Endothelial cell of umbilical vein (primary cell): Measurements from ENCODE around the gene ZFPM1.

Experiments used
- POLR2A ChIP-seq: IDR thresholded peaks from 2 replicates; pipeline ENCODE4 v1.6.1; 2012; ENCODE audit warnings: low read depth, mild to moderate bottlenecking, control low read depth, low read length
- TF ChIP-seq, protein P1 (sequence below): IDR thresholded peaks from 2 replicates; pipeline ENCODE4 v1.6.1; 2011; ENCODE audit not compliant: insufficient read depth, insufficient read length
- TF ChIP-seq, protein P2 (sequence below), 2 donors: IDR thresholded peaks; 1 replicate in 1 of 2; 2 replicates in 1 of 2; pipeline ENCODE4 v1.5.1; 2011; ENCODE audit warnings: low read length in 2 of 2, mild to moderate bottlenecking in 2 of 2, moderate library complexity in 2 of 2, control low read depth in 1 of 2, inconsistent platforms in 1 of 2, low read depth in 1 of 2; ENCODE audit not compliant: insufficient read depth in 1 of 2; ENCODE audit errors: extremely low read depth in 1 of 2

- TF ChIP-seq, protein P1, sequence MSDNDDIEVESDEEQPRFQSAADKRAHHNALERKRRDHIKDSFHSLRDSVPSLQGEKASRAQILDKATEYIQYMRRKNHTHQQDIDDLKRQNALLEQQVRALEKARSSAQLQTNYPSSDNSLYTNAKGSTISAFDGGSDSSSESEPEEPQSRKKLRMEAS, result peak; percentile 69
- TF ChIP-seq, protein P2, sequence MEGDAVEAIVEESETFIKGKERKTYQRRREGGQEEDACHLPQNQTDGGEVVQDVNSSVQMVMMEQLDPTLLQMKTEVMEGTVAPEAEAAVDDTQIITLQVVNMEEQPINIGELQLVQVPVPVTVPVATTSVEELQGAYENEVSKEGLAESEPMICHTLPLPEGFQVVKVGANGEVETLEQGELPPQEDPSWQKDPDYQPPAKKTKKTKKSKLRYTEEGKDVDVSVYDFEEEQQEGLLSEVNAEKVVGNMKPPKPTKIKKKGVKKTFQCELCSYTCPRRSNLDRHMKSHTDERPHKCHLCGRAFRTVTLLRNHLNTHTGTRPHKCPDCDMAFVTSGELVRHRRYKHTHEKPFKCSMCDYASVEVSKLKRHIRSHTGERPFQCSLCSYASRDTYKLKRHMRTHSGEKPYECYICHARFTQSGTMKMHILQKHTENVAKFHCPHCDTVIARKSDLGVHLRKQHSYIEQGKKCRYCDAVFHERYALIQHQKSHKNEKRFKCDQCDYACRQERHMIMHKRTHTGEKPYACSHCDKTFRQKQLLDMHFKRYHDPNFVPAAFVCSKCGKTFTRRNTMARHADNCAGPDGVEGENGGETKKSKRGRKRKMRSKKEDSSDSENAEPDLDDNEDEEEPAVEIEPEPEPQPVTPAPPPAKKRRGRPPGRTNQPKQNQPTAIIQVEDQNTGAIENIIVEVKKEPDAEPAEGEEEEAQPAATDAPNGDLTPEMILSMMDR (IDR thresholded peaks at IDR 0.05; ENCODE audit: extremely low read depth in 1 of 2, insufficient read depth in 1 of 2, low read depth in 1 of 2, low read length in 2 of 2), result no peak
- peak; percentile 86 for TF ChIP-seq POLR2A
Observed at GRCh38 chr16:88569985-88570690, 117.1 kb downstream of the ZFPM1 start, which contains the start of gene ZC3H18.
